ENCODE measurements around the gene LSG1.
"Not testable (repeated sequence)": the region's sequence is repeated elsewhere in the genome, so short reads cannot be mapped to it uniquely, and the experiment has no call there.

- TF ChIP-seq CTCF (conservative IDR thresholded peaks at IDR 0.05; ENCODE audit: low read depth, low read length); EZH2 (IDR thresholded peaks at IDR 0.05; ENCODE audit: borderline replicate concordance, low read depth, low read length, poor library complexity, severe bottlenecking): not testable (repeated sequence)
Measured at GRCh38 chr3:194605314-194605713, 66.7 kb downstream of the LSG1 start.
